HuH-7 (cell line): ENCODE measurements around the gene PKNOX1.
"Not testable (repeated sequence)": the region's sequence is repeated elsewhere in the genome, so short reads cannot be mapped to it uniquely, and the experiment has no call there.

Source experiments
- DNase-seq: peaks from one replicate; pipeline ENCODE4 v3.0.0; 2011; ENCODE audit warnings: low spot score

PKNOX1 gene

DNA sequence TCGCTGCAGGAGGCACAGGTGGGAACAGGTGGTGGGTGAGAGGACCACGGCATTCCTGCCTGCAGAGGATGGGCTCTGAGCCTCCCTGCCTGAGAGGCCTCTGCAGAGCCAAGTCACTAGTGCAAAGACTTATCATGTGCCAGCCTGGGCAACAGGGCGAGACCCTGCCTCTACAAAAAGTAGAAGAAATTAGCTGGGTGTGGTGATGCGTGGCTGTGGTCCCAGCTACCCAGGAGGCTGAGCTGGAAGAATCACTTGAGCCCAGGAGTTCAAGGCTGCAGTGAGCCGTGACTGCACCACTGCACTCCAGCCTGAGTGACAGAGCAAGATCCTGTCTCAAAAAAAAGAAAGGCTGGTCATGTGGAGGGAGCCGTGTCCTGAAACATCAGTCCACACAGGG lies 46.4 kb downstream of the PKNOX1 start:
- DNase-seq = no peak

GRCh38 chr21:43021191-43021590 lies 46.8 kb downstream of the PKNOX1 start:
- DNase-seq = no peak

GRCh38 chr21:43021756-43022600 lies 47.6 kb downstream of the PKNOX1 start:
- no peak for DNase-seq

DNA sequence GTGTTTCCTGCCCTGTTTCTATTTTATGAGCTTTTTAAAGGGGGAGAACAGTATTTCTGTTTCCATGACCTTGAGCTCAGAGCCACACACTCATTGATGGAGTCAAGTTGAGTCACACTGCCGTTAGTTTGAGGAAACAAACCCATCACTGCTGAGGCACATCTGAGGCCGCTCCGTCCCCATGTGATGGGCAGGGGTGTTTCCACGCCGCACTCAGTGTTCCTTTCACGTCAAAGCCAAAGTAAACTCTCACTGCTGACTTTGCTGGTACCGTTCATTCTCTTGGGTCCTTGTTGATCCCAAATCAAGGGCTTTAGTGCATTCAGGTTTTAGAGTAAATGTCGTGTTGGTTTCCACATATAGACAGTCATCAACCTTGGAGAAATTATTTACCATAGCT lies 48.8 kb downstream of the PKNOX1 start:
- DNase-seq = no peak

GRCh38 chr21:43024439-43025136 lies 50.2 kb downstream of the PKNOX1 start:
- DNase-seq = no peak

GRCh38 chr21:43025636-43026180 lies 51.3 kb downstream of the PKNOX1 start:
- peak; percentile 57 for DNase-seq

DNA sequence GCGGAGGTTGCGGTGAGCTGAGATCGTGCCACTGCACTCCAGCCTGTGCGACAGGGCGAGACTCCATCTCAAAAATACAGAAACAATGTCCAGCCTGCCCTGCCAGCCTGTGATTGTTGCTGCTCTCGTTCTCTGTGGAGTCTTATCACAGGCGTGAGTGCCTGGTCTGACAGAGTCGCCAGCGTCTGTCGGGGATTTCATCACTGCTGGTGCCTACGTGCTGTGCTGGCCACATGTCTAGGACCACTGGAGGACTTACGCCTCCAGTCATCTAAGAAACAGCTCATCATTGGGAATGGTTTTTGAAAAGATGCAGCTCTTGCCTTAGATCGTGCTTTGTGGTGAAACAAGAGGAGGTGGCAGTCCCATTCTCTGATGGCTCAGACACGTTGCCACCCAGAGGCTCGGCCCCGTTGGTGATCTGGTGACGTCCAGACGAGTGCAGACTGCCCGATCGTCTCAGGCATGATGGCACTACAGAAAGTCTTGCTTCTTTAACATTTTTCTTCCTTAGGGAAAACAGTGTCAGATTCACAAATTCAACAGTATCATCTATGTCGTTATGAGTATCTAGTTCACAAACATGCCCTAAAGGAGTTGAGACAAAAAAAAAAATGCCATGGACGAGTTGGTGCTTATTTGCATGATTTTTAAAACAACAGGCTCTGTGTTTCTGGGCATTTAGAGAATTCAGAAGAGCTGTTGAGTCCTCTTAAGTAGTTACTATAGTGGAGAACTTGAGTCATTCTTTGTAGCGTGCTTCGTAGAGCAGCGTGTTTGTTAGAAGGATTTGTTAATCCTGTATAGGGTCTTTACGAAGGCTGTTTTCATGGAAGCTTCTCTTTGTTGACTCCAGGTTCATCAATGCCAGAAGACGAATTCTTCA lies 53.7 kb downstream of the PKNOX1 start:
- DNase-seq = no peak

DNA sequence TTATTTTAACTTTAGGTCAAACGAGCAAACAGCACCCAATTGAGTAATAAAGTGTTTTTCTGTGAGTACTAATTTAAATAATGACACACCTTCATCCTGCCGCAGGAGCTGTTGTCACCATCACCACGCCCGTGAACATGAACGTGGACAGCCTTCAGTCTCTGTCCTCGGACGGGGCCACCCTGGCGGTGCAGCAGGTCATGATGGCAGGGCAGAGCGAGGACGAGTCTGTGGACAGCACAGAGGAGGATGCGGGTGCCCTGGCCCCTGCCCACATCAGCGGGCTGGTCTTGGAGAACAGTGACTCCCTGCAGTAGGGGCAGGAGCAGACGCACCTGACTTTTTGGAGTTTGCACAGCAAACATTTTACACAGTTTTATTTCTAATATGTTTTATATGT lies 55.4 kb downstream of the PKNOX1 start:
- DNase-seq = no peak

DNA sequence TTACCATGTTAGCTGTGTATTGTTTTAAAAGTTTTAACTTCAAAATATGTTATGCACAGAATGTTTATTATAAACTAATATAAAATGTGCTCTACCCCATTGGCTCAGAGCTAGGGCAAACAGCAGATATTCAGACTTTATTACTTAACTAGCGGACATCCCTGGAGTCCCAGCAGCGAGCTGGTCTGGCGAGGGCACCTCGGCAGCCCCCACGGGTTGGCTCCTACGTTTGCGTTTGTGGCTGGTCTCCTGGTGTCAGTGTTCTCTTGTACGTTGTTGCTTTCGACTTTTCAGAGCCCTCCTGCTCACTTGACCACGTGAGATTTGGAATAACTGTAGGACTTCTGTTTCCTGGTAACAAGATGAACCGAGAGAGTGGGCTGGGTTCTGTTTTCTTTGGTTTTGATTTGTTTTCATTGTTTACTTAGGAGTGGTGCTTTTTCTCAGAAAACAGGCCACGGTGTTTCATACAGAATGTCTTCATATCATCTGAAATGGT lies 56.8 kb downstream of the PKNOX1 start:
- DNase-seq = no peak

GRCh38 chr21:43034101-43034500 lies 59.7 kb downstream of the PKNOX1 start:
- no peak for DNase-seq

DNA sequence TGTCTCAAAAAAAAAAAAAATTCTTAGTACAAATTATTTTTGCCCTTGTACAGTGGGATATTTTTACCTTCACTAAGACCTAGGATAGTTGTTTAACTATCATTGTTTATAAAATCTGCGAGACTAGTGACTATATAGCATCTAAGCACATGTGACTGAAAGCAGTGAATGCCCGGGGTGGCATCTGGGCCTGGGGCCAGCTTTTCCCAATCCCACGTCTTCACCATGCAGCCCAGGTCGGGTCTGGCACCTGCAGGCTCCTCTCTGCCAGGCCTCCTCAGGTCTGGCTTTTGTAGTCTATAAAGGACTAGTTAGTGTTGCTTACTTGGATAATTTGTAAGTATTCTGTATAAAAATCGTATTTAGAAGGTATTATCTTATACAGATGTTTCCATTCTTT lies 60.5 kb downstream of the PKNOX1 start:
- DNase-seq = no peak

DNA sequence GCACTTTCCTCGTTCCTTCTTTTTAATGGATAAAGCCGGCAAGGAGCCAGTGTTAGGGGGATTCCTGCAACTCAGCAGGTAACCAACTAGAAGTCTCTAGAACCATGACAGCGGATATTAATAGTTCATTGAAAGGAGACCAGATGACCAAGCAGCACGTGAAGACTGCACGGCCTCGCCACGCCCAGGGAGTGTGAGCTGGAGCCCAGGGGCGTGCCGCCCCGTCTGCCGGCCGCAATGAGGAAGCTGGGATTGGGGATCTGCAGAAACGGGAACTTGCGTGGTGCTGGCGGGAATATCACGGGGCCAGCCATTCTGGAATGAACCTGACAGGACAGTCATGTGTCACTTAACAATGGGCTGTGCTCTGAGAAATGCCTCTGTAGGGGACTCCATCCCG lies 62.5 kb downstream of the PKNOX1 start:
- DNase-seq = not testable (repeated sequence)

DNA sequence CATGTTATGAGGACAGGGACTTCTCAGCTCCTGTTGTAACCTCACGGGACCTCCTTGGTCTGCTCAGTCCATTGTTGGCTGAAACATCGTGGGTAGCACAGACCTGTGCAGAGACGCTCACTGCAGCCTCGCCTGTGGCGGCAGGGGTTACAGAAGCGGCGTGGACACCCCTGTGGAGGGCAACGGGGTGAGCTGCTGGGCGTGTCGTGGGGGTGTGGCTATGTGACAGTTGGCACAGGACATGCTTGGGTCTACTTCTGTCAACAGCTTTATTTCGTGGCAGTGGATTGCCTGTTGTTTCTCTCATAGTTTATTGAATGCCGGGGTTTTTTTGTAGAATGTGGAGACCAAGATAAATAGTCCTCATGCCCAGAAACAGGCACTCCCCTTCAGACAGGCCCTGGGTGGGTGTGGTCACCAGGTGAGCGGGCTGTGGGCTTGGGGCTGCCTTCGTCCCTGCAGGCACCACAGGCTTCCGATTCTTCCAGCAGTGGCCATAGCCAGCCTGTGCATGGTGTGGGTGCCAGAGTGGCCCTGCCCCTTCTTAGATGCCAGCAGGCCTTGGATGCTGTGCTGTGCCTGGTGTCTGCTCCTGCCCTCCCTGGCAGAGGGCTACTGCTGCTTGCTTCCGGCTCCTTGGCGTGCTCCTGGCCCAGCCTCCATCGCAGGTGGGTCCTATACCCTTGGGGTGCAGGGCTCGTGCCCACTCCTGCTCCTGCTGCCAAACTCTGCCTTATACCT lies 63.7 kb downstream of the PKNOX1 start:
- DNase-seq = not testable (repeated sequence)

DNA sequence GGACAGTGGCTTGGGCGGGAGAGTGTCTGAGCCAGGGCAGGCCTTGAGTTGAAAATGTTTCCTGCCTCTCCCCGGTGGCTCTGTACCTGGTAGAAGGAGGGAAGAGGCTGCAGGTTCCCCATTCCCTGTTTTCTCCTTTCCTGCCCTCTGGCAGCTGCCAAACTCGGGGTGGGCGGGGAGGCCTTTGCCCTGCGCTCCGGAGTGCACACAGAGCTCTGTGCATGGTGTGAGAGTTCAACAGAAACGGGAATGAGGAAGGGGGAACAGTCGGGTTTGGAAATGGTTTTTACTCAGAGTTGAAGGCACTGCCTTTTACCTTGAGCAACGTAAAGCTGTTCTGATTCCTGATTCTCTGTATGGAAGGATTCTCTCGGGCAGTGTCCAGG lies 64.3 kb downstream of the PKNOX1 start:
- not testable (repeated sequence) for DNase-seq

DNA sequence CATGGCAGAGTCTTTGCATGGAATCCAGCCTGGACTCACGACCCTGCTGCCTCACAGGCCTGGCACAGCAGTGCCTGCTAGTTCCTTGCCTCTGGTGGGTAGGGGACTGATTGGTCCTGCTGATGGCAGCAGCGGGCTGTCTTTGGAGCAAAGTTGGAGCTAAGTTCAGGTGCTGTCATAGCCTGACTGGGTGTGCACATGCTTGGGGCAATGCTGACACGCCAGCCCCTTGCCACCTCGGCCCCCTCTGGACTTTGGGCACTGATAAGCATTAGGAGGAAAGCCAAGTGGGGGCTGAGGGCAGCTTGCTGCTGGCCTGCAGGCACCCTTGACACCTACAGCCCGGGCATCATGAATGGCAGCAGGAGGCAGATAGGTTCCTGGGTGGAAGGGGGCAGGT lies 67.8 kb downstream of the PKNOX1 start:
- DNase-seq = not testable (repeated sequence)

GRCh38 chr21:43043291-43043690 lies 68.9 kb downstream of the PKNOX1 start:
- not testable (repeated sequence) for DNase-seq

GRCh38 chr21:43044547-43044946 lies 70.2 kb downstream of the PKNOX1 start:
- DNase-seq = not testable (repeated sequence)

- not testable (repeated sequence) for DNase-seq
These were observed 71.0 kb downstream of the PKNOX1 start for GRCh38 chr21:43045165-43045875.

DNA sequence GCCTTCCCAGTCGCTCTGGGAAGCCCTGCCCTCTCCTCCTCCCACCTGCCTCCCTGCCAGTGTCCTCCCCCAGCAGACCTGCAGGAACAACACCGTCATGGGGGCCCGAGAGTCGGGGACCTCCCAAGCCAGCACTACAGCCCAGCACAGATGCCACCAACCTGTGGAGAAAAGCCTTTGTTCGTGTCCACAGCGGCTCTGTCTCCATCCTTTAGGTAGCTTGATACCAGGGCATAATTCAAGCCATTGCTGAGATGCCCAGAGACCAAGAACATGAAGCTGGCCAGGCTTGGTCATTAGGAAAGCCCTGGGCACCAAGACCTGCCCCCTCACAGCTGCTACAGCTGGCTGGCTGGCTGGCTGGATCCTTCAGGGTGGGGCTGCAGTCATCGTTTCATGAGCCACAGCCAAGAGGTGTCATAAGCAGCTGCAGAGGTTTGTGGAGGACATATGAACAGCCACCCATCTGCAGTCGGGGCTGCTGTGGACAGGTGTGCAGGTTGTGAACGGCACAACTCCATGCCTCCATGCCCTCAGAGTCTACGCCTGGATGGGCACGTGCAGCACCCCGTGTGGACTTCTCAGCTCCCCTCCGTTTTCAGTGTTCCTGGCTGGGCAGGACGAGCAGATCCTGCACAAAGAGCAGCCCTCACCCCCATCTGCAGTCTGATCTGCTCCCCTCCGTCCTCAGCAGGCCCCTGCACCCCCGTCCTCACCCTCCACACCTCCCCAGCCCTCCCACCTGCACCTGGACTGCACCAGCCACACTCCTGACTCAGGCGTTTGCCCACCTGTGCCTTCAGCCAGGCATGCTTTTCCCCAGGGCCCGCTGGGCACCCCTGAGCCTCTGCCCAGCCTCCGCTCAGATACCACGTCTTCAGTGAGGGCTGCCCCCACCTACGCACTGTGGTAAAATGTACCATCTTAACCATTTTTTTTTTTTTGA lies 71.8 kb downstream of the PKNOX1 start:
- DNase-seq = not testable (repeated sequence)
